ENCODE results near the gene SLC35F4. TPM values are rescaled to one million over a fixed set of nuclear protein-coding genes. Genes with fewer than 3 reads are reported as not detected.

The SLC35F4 gene
- total and polyA plus RNA-seq, 2 of the 4 experiments (the other 2 are of a cell fraction), result not detected

DNA sequence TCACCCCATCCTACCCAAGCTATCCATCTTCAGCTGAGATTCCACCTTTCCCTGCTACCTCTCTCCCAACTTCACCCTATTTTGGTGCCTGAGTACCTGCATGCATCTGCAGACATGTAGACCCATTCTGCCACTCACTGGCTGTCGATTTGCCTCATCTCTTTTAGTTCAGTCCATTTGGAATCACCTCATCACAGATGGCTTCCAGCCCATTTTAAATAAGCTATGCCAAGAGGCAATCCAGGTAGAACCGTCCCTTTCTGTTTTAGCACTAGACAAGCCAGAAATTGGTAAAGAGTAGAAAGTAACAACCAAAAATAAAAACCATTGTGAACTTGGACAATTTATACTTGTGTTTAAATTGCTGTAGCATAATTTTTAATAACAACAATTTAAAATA is 11.3 kb downstream of the SLC35F4 start:
- Histone ChIP-seq H3K79me1 (ENCODE audit: low read depth in 1 of 2, low read length in 2 of 2) (no peaks in the 10 kb centered on the region), H2BK120ac (ENCODE audit: low read depth, low read length) (no peak overlapping the region), H4K20me1 (ENCODE audit: insufficient read depth, low read length) (no peaks in the 10 kb centered on the region), H3K4me2 (ENCODE audit: low read depth, low read length) (no peak overlapping the region), H3K9ac (ENCODE audit: low read depth, low read length) (no peak overlapping the region), H3K56ac (ENCODE audit: extremely low read depth, insufficient read depth, low read length) (no peak overlapping the region), H3K36me3 (ENCODE audit: control insufficient read depth, insufficient read depth, low read length) (no peaks in the 10 kb centered on the region), H3K9me3 (ENCODE audit: control insufficient read depth, insufficient read depth, low read length) (no peaks in the 10 kb centered on the region), H3K4me3 (ENCODE audit: insufficient read depth, low read depth, low read length) (no peak overlapping the region), H3K4ac (ENCODE audit: low read depth, low read length) (no peak overlapping the region), H3K4me1 (ENCODE audit: control insufficient read depth, insufficient read depth, low read length) (no peaks in the 10 kb centered on the region), H3K9me1 (ENCODE audit: insufficient read depth, low read length) (no peaks in the 10 kb centered on the region), H2AK9ac (replicated peaks; ENCODE audit: low read depth, low read length, poor library complexity) (no peak overlapping the region), H2AFZ (replicated peaks; ENCODE audit: low read length, poor library complexity) (no peak overlapping the region), H3K27me3 (ENCODE audit: control insufficient read depth, insufficient read depth, low read length) (no peaks in the 10 kb centered on the region), H4K91ac (ENCODE audit: insufficient read depth, low read depth, low read length) (no peak overlapping the region), H4K8ac (ENCODE audit: low read depth in 2 of 2, low read length in 2 of 2) (no peak overlapping the region), H2BK20ac (ENCODE audit: low read depth, low read length) (no peak overlapping the region), H3K27ac (ENCODE audit: insufficient read depth, low read length) (no peak overlapping the region), H2BK15ac (ENCODE audit: low read depth, low read length) (no peak overlapping the region), H3K23ac (ENCODE audit: low read depth, low read length) (no peak overlapping the region), H2AK5ac (ENCODE audit: low read depth, low read length) (no peak overlapping the region), H3K18ac (ENCODE audit: low read depth, low read length) (no peak overlapping the region), H4K5ac (ENCODE audit: low read depth, low read length) (no peak overlapping the region), H2BK5ac (ENCODE audit: low read depth, low read length, poor library complexity, severe bottlenecking) (no peak overlapping the region), H3K14ac (replicated peaks; ENCODE audit: low read depth, low read length) (no peak overlapping the region)
- TF ChIP-seq BHLHE40 (IDR thresholded peaks at IDR 0.05; ENCODE audit: low read depth, low read length), result no peak
- no peak for TF ChIP-seq ELK1 (IDR thresholded peaks at IDR 0.05; ENCODE audit: borderline replicate concordance, low read depth, low read length)
- TF ChIP-seq RCOR1 (IDR thresholded peaks at IDR 0.05; ENCODE audit: insufficient replicate concordance, low read length), result no peak
- no peak for TF ChIP-seq NFE2L2 (IDR thresholded peaks at IDR 0.05; ENCODE audit: low read depth, low read length)
- no peak for TF ChIP-seq SMC3 (IDR thresholded peaks at IDR 0.05; ENCODE audit: low read depth, low read length)
- TF ChIP-seq, protein P1, sequence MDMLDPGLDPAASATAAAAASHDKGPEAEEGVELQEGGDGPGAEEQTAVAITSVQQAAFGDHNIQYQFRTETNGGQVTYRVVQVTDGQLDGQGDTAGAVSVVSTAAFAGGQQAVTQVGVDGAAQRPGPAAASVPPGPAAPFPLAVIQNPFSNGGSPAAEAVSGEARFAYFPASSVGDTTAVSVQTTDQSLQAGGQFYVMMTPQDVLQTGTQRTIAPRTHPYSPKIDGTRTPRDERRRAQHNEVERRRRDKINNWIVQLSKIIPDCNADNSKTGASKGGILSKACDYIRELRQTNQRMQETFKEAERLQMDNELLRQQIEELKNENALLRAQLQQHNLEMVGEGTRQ (IDR thresholded peaks at IDR 0.05; ENCODE audit: low read depth, low read length), result no peak
- TF ChIP-seq POLR2A (IDR thresholded peaks at IDR 0.05; ENCODE audit: low read depth, low read length), result no peak
- TF ChIP-seq MAZ (IDR thresholded peaks at IDR 0.05; ENCODE audit: borderline replicate concordance, low read depth, low read length), result no peak
- no peak for TF ChIP-seq CEBPB (IDR thresholded peaks at IDR 0.05; ENCODE audit: low read depth, low read length)
- TF ChIP-seq RFX5 (IDR thresholded peaks at IDR 0.05; ENCODE audit: low read depth, low read length), result no peak
- no peak for TF ChIP-seq MAFK (IDR thresholded peaks at IDR 0.05; ENCODE audit: low read depth, low read length)
- no peak for TF ChIP-seq FOS (IDR thresholded peaks at IDR 0.05; ENCODE audit: low read depth, low read length)
- TF ChIP-seq RAD21 (IDR thresholded peaks at IDR 0.05; ENCODE audit: low read length), result no peak
- no peak for TF ChIP-seq CHD1 (IDR thresholded peaks at IDR 0.05; ENCODE audit: low read depth, low read length)
- TF ChIP-seq, protein P2, sequence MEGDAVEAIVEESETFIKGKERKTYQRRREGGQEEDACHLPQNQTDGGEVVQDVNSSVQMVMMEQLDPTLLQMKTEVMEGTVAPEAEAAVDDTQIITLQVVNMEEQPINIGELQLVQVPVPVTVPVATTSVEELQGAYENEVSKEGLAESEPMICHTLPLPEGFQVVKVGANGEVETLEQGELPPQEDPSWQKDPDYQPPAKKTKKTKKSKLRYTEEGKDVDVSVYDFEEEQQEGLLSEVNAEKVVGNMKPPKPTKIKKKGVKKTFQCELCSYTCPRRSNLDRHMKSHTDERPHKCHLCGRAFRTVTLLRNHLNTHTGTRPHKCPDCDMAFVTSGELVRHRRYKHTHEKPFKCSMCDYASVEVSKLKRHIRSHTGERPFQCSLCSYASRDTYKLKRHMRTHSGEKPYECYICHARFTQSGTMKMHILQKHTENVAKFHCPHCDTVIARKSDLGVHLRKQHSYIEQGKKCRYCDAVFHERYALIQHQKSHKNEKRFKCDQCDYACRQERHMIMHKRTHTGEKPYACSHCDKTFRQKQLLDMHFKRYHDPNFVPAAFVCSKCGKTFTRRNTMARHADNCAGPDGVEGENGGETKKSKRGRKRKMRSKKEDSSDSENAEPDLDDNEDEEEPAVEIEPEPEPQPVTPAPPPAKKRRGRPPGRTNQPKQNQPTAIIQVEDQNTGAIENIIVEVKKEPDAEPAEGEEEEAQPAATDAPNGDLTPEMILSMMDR (conservative IDR thresholded peaks at IDR 0.05; ENCODE audit: low read depth, low read length), result no peak
- TF ChIP-seq MXI1 (IDR thresholded peaks at IDR 0.05; ENCODE audit: borderline replicate concordance, low read depth, low read length), result no peak
- dilution Hi-C loops (cut with HindIII; ENCODE audit: low sequenced_read_pairs, unreplicated experiment), result no loop called here
- DNase-seq, result no peak
- WGBS, 2 experiments (ENCODE audit: extremely low coverage in 2 of 2, insufficient read length in 1 of 2), result no CpG with 5 or more reads among the region's 2 CpGs
- intact Hi-C loops (cut with micrococcal nuclease), result no loop called here
- ChIA-PET CTCF (interaction anchor here (1.0 kb wide), 1 partner anchor 9 kb away, joined by 3 read pairs; no protein-coding TSS in a partner anchor), POLR2A (ENCODE audit: unreplicated experiment) (no interaction called here)
- no TSS peak for BruUV-seq (replicated peaks)
- in situ Hi-C loops (cut with MboI; ENCODE audit: low sequenced_read_pairs), result no loop called here
- ATAC-seq (ENCODE audit: low read depth), result no peak
